Lower leg skin (tissue), 4 donors: Measurements from ENCODE around the gene EN2. TPM values are rescaled to one million over a fixed set of nuclear protein-coding genes. Genes with fewer than 3 reads are reported as not detected.

Experiments
- DNase-seq, 2 donors: peaks; one replicate each; pipeline ENCODE4 v3.0.0-alpha.2; 2019; ENCODE audit warnings: low spot score in 2 of 2
- H3K4me3 ChIP-seq: fragments of 200-600 bp; sonication (generic); 2 replicates; pipeline ENCODE4 v1.5.1; 2017; ENCODE audit warnings: mild to moderate bottlenecking, low read depth; ENCODE audit not compliant: poor library complexity, severe bottlenecking
- POLR2A ChIP-seq, 2 donors: fragments of 450-650 bp; IDR thresholded peaks; one replicate each; pipeline ENCODE4 v1.6.1; 2016 to 2017; ENCODE audit warnings: antibody characterized with exemption in 2 of 2, mild to moderate bottlenecking in 1 of 2, moderate library complexity in 1 of 2
- WGBS, 2 donors: methylation state at CpG; one replicate each; pipeline ENCODE4 v1.1.5; 2018; 5-methylcytosine and 5-hydroxymethylcytosine counted together
- intact Hi-C: fragments of 100-400 bp; cut with DNase I; formaldehyde crosslinking; loops from one replicate; pipeline ENCODE4 v1.15.0; 2023; ENCODE audit warnings: low total_unique reads
- total RNA-seq, 4 donors: library from RNA; depleted of rRNA; stranded (reverse); fragments of >200 nt; gene quantifications; one replicate each; pipeline ENCODE4 v1.1.0, GENCODE V29; 2016
- TF ChIP-seq, protein P1 (sequence below), 3 donors: fragments of 450-650 bp; IDR thresholded peaks; one replicate each; pipeline ENCODE4 v1.5.1; 2016; ENCODE audit warnings: antibody characterized with exemption in 3 of 3, mild to moderate bottlenecking in 3 of 3, moderate library complexity in 2 of 3

Gene EN2
- total RNA-seq, 4 donors from 2014 or later: 0.04 to 0.52 TPM; not detected in 2

- TF ChIP-seq, protein P1, sequence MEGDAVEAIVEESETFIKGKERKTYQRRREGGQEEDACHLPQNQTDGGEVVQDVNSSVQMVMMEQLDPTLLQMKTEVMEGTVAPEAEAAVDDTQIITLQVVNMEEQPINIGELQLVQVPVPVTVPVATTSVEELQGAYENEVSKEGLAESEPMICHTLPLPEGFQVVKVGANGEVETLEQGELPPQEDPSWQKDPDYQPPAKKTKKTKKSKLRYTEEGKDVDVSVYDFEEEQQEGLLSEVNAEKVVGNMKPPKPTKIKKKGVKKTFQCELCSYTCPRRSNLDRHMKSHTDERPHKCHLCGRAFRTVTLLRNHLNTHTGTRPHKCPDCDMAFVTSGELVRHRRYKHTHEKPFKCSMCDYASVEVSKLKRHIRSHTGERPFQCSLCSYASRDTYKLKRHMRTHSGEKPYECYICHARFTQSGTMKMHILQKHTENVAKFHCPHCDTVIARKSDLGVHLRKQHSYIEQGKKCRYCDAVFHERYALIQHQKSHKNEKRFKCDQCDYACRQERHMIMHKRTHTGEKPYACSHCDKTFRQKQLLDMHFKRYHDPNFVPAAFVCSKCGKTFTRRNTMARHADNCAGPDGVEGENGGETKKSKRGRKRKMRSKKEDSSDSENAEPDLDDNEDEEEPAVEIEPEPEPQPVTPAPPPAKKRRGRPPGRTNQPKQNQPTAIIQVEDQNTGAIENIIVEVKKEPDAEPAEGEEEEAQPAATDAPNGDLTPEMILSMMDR (IDR thresholded peaks at IDR 0.05): no peak
- no peak for TF ChIP-seq POLR2A (IDR thresholded peaks at IDR 0.05)
- no peak overlapping the region for H3K4me3 ChIP-seq
- 9 to 11% methylated on average over 26 to 27 of the region's 27 CpGs for WGBS, 2 donors
- intact Hi-C loops: no loop called here
- DNase-seq: no peak
Measured at GRCh38 chr7:155455776-155456737, 1.9 kb upstream of the EN2 start.

DNA sequence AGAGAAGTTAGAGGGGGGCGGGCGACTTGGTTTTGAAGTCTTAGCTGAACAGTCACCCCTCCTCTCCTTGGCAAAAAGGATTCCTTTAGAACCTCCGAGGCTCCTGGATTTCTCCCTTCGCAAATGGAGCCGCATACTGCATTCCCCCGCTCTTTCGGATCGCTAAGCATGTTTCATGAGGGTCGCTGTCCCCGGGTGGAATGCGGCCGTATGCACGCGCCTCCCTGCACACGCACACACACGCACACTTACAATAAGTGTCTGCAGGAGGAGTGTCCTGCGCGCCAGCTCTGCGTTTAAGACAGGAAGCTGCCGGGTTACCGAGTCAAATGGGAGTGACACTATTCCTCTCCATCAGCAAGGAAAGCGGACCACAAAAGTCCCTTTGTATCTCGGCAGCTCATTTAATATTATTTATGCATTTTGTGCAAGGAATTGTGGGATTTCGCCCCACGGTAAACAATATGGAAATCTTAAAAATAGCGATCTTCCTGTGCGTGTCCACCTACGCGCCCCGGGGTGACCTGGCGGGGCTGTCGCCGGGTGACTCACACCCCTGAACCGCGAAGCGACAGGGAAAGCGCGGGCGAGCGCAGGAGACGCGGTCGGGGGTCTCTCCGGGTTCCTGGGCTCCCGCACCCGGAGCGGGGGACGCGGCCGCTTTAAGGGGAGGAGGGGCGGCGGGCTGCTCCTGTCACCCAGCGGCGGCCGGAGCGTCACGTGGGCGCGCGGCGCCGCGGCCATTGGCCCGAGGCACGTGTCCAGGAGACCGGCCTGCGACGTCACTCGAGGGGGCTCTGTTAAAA lies 988 bp upstream of the EN2 start:
- peak overlapping the region; percentile 5 for H3K4me3 ChIP-seq
- TF ChIP-seq, protein P1 (IDR thresholded peaks at IDR 0.05): no peak
- WGBS, 2 donors: 2 to 3% methylated on average over 38 to 67 of the region's 69 CpGs
- peak in 1 of 2 donors; percentile 39 for DNase-seq
- intact Hi-C loops: no loop called here

- TF ChIP-seq, protein P1 (IDR thresholded peaks at IDR 0.05): no peak
- no peak for TF ChIP-seq POLR2A (IDR thresholded peaks at IDR 0.05)
- peak overlapping the region; percentile 9 for H3K4me3 ChIP-seq
- intact Hi-C loops: no loop called here
- WGBS, 2 donors: 2 to 5% methylated on average over 30 to 48 of the region's 98 CpGs
- no peak for DNase-seq
Measured at GRCh38 chr7:155457544-155458110, 302 bp upstream of the EN2 start.

DNA sequence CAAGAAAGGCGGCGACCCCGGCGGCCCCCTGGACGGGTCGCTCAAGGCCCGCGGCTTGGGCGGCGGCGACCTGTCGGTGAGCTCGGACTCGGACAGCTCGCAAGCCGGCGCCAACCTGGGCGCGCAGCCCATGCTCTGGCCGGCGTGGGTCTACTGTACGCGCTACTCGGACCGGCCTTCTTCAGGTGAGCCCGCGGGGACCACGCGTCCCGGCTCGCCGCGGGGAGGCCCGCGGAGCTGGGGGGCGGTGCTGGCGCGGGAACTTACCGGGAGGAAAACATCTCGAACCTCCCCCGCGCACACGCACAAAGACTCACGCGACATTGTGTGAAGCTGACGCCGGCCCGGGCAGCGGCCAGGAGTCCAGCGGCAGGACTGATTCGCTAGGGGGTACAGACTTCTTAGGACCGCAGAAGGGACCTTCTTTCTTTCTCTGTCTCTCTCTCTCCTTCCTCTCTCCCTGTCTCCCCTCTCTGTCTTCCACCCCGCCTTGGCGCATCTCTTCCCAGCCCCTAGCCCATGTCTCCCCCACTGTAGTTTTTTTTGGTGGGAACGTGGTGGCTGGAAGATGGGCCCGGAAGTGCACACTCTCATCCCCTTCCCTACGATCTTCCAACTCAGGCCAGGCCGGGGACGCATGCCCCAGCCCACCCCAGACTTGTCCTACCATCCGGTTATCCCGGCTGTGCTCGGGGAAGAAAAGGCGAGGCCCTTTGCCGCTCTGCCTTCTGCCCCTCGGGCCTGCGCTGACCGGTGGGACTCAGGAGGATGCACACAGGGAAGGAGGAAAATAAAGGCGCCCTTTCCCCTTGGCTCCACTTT lies 1.2 kb downstream of the EN2 start:
- DNase-seq: no peak
- no peak overlapping the region for H3K4me3 ChIP-seq
- intact Hi-C loops: no loop called here
- TF ChIP-seq, protein P1 (IDR thresholded peaks at IDR 0.05): no peak
- TF ChIP-seq POLR2A (IDR thresholded peaks at IDR 0.05): no peak
- WGBS, 2 donors: 2 to 3% methylated on average over 35 to 62 of the region's 68 CpGs
